AG04449 (cell line): ENCODE data around the gene TCF7L2.

Source experiments
- CTCF ChIA-PET: fragments of 350-600 bp; formaldehyde crosslinking; extraction: SDS; loops from one replicate; lab custom pipeline; 2021; ENCODE audit warnings: antibody characterized with exemption; lab: Yijun Ruan, JAX
- POLR2A ChIA-PET: fragments of 400-600, 350-600 bp; formaldehyde crosslinking; extraction: SDS; loops from one replicate; lab custom pipeline; 2020; ENCODE audit warnings: antibody characterized with exemption, inconsistent platforms; lab: Yijun Ruan, JAX
- DNase-seq: peaks from one replicate; pipeline ENCODE4 v3.0.0-alpha.2; 2010; ENCODE audit warnings: low read depth, low spot score
- H3K4me3 ChIP-seq: 2 replicates; pipeline ENCODE4 v1.5.1; 2011; ENCODE audit warnings: low read depth, mild to moderate bottlenecking, control low read depth, low read length
- CTCF ChIP-seq: IDR thresholded peaks from one replicate; pipeline ENCODE4 v1.5.1; 2011; ENCODE audit warnings: mild to moderate bottlenecking, moderate library complexity, low read length, control low read depth, inconsistent platforms; ENCODE audit not compliant: insufficient read depth; ENCODE audit errors: missing control alignments

Gene TCF7L2

GRCh38 chr10:113148071-113148825, 198.2 kb downstream of the TCF7L2 start:
- DNase-seq, result no peak
- CTCF ChIA-PET, result no interaction called here
- TF ChIP-seq CTCF, result no peak
- H3K4me3 ChIP-seq, result no peak overlapping the region
- POLR2A ChIA-PET, result no interaction called here

GRCh38 chr10:113148901-113149300, 198.9 kb downstream of the TCF7L2 start:
- no peak for TF ChIP-seq CTCF
- no peak for DNase-seq
- POLR2A ChIA-PET, result no interaction called here
- no peak overlapping the region for H3K4me3 ChIP-seq
- CTCF ChIA-PET, result no interaction called here

GRCh38 chr10:113149626-113150025, 199.6 kb downstream of the TCF7L2 start:
- DNase-seq, result no peak
- H3K4me3 ChIP-seq, result no peak overlapping the region
- POLR2A ChIA-PET, result no interaction called here
- CTCF ChIA-PET, result no interaction called here
- TF ChIP-seq CTCF, result no peak

GRCh38 chr10:113151190-113151666, 201.2 kb downstream of the TCF7L2 start:
- POLR2A ChIA-PET, result no interaction called here
- no peak for TF ChIP-seq CTCF
- DNase-seq, result no peak
- H3K4me3 ChIP-seq, result no peak overlapping the region
- CTCF ChIA-PET, result interaction anchor here (1.4 kb wide), 1 partner anchor 12 kb away, joined by 4 read pairs; no protein-coding TSS in a partner anchor

- ChIA-PET CTCF (interaction anchor here (1.5 to 3.6 kb wide), 3 partner anchors 8 to 232 kb away, joined by 6 to 13 read pairs (median 10); no protein-coding TSS in a partner anchor), POLR2A (no interaction called here)
- TF ChIP-seq CTCF, result no peak
- DNase-seq, result no peak
- no peak overlapping the region for H3K4me3 ChIP-seq
These were observed 203.6 kb downstream of the TCF7L2 start for GRCh38 chr10:113153493-113154102.

GRCh38 chr10:113157441-113157840, 207.4 kb downstream of the TCF7L2 start:
- POLR2A ChIA-PET, result no interaction called here
- no peak for DNase-seq
- TF ChIP-seq CTCF, result no peak
- CTCF ChIA-PET, result no interaction called here
- no peak overlapping the region for H3K4me3 ChIP-seq
